OCI-LY3 (cell line): ENCODE data around the gene ADIRF.

ENCODE experiments used
- CTCF ChIP-seq: fragments of 200-600, 300-600 bp; sonication (generic); IDR thresholded peaks from 2 replicates; pipeline ENCODE4 v1.5.1; 2014; ENCODE audit warnings: antibody characterized with exemption, low read length, low read depth
- EZH2phosphoT487 ChIP-seq: fragments of 200-600 bp; shearing (Covaris generic); IDR thresholded peaks from 2 replicates; pipeline ENCODE4 v1.6.1; 2018; ENCODE audit warnings: antibody characterized with exemption, mixed run types, low read depth

DNA sequence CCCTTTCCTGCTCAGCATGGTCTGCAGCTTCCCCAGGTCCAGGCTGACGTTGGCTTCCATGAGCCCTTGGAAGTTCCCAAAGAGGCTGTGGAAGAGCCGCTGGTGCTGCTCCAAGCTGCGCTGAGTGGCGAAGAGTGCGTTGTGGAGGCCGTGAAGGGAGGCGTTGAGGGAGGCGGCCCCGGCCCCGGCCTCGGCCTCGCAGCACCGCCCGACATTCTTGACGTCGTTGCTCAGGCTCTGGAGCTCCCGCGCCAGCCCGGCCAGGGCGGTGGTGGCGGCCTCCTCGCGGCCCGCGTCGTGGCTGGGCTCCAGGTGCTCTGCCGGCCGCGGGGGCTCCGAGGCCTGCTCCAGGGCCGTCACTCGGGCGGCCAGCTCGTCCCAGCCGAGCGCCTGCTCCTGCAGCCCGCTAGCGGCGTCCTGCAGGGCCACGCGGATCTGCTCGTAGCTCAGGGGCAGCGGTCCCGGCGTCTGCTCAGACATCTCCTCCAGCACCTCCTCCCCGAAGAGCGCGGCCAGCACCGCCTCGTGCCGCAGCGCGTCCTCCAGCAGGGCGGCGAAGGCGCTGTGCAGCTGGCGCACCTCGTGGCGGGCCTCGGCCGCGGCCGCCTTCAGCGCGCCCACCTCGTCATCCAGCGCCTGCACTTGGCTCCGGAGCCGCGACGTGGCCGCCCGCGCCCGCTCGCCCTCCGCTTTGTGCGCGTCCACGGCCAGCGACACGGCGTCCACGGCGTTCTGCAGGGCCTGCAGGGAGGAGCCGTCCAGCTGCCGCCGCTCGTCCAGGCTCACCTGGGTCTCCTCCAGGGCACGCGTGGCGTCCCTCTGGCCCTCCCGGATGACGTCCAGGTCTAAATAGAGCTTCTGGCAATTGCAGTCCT is 25.6 kb upstream of the ADIRF start:
- TF ChIP-seq CTCF (no peak), EZH2phosphoT487 (no peak)
